NCI-H82 treated with DMSO at 0.1 percent for 48 hours (cell line): Measurements from ENCODE around the gene NOS3.
"Not testable (repeated sequence)": the region's sequence is repeated elsewhere in the genome, so short reads cannot be mapped to it uniquely, and the experiment has no call there.

Source experiments
- DNase-seq: peaks from one replicate; lab custom pipeline; 2025; ENCODE audit not compliant: unreplicated experiment; lab: John Stamatoyannopoulos, UW

NOS3 gene

GRCh38 chr7:150999497-151000230, 8.8 kb downstream of the NOS3 start:
- no peak for DNase-seq

DNA sequence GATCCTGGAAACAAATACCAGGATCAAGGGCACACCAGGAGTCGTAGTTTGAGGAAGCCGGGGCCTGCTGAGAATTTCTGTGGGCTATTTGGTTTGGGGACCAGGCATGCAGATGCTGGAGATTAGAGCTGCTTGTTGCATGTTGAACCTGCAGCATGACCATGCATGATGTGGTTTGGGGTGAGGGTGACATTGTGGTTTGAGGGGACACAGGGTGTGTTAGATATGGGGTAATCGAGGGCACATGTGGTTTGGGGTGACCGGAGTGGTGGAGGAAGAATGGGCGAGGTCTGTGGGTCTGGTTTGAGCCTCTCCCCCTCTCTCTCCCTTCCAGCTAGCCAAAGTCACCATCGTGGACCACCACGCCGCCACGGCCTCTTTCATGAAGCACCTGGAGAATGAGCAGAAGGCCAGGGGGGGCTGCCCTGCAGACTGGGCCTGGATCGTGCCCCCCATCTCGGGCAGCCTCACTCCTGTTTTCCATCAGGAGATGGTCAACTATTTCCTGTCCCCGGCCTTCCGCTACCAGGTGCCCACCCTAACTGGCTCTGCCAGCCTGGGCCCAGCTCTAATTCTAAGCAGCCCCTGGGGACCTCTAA, 10.2 kb downstream of the NOS3 start:
- DNase-seq = no peak

GRCh38 chr7:151001546-151001945, 10.7 kb downstream of the NOS3 start:
- no peak for DNase-seq

- no peak for DNase-seq
Observed at GRCh38 chr7:151003572-151003971, 12.8 kb downstream of the NOS3 start.

GRCh38 chr7:151005566-151005965, 14.7 kb downstream of the NOS3 start:
- DNase-seq = no peak

- no peak for DNase-seq
Observed at GRCh38 chr7:151006590-151007300, 15.9 kb downstream of the NOS3 start.

GRCh38 chr7:151007469-151007898, 16.7 kb downstream of the NOS3 start:
- no peak for DNase-seq

- no peak for DNase-seq
Observed at GRCh38 chr7:151008143-151008510, 17.3 kb downstream of the NOS3 start.

DNA sequence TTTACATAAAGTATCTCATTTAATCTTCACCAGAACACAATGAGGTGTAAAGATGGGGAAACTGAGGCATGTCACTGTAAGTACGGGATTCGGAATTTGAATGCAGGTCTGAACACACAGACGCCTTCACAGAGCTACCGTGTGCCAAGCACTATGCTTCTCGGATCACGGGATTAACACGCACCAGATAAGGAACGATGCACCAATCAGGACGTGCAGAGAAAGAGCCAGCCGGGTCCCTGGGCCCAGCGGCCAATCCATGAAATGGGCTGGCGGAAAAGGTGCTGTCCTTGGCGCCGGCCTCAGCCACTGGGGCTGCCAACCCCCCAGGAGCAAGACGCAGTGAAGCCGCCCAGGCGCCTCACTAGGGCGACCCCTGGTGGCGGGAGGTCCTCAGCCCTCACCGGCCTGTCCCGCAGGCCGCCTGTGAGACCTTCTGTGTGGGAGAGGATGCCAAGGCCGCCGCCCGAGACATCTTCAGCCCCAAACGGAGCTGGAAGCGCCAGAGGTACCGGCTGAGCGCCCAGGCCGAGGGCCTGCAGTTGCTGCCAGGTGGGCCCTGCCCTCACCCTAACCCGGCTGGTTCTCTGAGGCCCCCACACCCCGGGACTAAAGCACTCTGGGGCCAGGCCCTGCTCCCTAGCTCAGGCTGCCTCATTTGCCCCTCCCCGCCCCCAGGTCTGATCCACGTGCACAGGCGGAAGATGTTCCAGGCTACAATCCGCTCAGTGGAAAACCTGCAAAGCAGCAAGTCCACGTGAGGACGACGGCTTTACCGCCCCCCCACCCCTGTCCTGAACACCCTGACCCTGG, 17.9 kb downstream of the NOS3 start:
- no peak for DNase-seq

DNA sequence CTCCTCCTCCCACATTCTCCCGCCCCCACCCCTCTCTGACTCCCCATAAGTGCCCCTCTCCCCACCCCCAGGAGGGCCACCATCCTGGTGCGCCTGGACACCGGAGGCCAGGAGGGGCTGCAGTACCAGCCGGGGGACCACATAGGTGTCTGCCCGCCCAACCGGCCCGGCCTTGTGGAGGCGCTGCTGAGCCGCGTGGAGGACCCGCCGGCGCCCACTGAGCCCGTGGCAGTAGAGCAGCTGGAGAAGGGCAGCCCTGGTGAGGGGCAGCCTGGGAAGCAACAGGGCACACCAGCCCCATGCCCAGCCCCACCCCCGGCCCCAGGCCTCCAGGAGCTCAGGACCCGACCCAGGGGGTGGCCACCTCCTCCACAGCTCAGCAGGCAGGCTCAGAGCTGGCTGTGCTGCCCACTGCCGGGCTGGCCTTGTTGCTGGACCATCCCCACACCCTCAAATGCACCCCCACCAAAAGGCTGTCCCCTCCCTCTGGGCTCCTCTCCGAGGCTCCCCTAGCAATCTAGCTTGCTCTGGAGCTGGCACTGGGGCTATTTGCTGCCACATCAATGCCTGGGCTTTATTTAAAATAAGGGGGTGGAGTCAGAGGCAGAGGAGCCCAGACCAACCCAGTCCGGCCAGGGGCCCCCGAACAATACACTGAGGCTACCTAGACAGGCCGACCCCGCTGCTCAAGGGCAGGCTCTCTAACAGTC, 18.7 kb downstream of the NOS3 start:
- DNase-seq = no peak

- no peak for DNase-seq
Observed at GRCh38 chr7:151010037-151010306, 19.2 kb downstream of the NOS3 start.

DNA sequence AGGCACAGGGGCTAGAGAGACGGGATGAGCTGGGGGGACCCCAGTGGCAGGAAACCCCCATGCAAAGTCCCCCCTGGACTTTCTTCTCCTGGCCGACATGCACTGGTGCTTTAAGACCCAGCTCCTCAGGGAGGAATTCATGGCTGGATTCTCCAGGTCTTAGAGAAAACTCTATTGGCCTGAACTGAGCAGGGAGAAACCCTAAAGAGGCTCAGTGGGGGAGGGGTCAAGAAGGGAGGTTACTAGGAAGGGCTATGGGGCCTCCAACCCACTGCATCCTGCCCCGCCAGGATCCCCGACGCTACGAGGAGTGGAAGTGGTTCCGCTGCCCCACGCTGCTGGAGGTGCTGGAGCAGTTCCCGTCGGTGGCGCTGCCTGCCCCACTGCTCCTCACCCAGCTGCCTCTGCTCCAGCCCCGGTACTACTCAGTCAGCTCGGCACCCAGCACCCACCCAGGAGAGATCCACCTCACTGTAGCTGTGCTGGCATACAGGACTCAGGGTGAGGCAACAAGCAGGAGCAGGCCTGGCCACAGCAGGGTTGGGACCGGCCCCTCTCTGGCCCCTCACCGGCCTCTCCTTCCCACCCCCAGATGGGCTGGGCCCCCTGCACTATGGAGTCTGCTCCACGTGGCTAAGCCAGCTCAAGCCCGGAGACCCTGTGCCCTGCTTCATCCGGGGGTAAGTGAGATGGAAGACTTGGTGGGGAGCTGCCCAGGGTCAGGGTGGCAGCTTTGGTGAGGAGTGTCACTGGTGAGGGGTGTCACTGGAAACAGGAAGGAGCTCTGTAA, 19.7 kb downstream of the NOS3 start:
- no peak for DNase-seq

DNA sequence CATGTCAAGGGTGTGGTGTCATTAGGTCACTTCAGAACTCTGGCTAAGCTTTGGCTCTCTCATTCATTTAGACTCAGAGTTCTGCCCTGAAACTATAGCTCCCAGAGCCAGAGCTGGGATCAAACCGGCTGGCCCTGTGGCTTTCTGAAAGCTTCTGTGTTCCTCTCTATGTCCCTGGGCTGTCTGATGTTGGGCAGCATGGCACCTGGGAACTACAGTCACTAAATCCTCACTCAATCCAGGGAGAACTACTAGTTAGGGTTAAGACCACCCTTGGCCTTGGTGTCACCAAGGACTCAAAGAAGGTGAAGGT, 20.2 kb downstream of the NOS3 start:
- DNase-seq = no peak

GRCh38 chr7:151011616-151012015, 20.8 kb downstream of the NOS3 start:
- not testable (repeated sequence) for DNase-seq

DNA sequence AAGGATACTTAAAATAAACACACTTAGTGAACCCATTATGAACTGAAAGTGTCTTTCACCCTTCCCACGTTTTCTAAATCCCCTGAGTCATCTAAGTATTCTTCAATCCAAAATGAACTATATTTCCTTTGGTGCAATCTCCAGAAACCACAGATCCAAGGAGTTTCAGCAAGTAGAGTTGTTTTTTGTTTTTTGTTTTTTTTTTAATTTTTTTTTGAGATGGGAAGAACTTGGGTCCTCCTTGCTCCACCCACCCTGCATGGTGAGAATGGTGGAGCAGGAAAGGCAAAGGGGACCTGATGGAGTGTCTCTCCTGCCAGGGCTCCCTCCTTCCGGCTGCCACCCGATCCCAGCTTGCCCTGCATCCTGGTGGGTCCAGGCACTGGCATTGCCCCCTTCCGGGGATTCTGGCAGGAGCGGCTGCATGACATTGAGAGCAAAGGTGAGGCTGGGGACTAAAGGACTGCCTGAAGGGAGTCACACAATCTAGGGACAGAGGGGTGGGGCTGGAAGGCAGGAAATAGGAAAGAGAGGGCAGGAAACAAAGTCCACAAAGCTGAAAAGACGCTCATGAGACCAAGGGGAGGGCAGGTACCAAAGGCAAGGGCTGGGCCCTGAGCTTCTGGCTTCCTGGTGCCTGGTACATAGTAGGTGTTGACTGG, 21.3 kb downstream of the NOS3 start:
- DNase-seq = no peak

- DNase-seq = peak; percentile 39
Observed at GRCh38 chr7:151012911-151013347, 22.1 kb downstream of the NOS3 start.

GRCh38 chr7:151013356-151013732, 22.5 kb downstream of the NOS3 start:
- DNase-seq = no peak

DNA sequence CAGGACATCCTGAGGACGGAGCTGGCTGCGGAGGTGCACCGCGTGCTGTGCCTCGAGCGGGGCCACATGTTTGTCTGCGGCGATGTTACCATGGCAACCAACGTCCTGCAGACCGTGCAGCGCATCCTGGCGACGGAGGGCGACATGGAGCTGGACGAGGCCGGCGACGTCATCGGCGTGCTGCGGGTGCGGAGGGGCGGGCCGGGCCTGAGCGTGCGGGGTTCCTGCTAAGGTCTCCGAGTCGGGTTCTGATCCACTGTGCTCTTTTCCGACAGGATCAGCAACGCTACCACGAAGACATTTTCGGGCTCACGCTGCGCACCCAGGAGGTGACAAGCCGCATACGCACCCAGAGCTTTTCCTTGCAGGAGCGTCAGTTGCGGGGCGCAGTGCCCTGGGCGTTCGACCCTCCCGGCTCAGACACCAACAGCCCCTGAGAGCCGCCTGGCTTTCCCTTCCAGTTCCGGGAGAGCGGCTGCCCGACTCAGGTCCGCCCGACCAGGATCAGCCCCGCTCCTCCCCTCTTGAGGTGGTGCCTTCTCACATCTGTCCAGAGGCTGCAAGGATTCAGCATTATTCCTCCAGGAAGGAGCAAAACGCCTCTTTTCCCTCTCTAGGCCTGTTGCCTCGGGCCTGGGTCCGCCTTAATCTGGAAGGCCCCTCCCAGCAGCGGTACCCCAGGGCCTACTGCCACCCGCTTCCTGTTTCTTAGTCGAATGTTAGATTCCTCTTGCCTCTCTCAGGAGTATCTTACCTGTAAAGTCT, 23.1 kb downstream of the NOS3 start:
- DNase-seq = peak; percentile 30

DNA sequence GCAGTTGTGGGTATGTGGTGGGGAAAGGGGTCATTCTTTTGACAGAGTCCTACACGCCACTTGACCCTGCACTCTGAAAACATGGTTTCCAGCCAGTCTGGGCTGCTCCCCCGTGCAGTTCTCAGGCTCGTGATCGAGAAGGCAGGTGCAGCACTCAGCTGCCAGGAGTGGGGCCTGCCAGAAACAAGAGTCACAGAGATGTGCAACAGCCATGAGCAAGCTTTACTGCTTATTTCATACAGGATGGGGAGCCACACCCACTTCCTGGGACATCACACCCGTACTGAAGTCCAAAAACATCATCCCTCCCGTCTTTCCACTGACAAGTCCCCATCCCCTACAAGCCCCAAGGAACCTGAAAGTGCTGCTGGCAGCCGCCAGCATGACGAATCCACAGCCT, 24.1 kb downstream of the NOS3 start:
- DNase-seq = no peak
